Activated naive CD4-positive, alpha-beta T cell treated with Interleukin-2 at 50 U/mL for 16 hours (primary cell): Measurements from ENCODE around the gene LAMB4.

Experiments
- DNase-seq: peaks from one replicate; pipeline ENCODE4 v3.0.0-alpha.2; 2020

LAMB4 gene

DNA sequence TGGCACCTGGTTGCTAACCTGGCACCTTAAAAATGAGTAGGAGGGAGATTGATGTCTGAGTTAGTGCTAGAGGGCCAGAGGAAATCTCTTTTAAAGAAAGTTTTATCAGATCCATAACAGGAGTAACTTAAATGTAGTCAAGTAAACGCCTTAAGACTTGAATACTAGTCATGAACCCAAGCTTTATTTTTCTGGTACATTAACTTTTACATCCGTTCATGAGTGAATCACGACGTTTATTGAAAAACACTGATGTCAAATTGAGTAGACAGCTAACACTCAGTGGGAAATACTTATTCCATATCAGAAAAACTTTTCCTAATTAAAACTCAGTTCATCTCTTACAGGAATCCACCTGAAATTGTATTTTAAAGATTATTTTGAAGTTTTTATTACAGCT lies 120.3 kb downstream of the LAMB4 start:
- no peak for DNase-seq

DNA sequence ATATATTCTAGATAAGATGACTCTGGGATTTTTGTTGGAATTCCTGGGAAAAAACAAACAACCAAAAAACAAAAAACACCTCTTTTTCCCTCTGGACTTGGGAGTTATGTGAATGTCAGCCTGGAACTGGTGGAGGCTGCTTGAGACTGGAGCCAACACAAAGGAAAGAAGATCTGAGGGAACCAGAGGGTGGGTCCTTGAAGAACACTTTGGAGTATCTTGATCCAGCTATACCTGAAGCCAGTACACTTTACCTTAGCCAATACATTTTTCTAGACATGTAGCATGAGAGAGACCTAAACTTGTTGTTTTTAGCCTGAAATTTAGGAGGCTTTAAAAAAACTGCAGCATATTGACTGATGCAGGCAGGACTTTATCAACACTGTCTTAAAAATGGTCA lies 121.3 kb downstream of the LAMB4 start:
- no peak for DNase-seq

DNA sequence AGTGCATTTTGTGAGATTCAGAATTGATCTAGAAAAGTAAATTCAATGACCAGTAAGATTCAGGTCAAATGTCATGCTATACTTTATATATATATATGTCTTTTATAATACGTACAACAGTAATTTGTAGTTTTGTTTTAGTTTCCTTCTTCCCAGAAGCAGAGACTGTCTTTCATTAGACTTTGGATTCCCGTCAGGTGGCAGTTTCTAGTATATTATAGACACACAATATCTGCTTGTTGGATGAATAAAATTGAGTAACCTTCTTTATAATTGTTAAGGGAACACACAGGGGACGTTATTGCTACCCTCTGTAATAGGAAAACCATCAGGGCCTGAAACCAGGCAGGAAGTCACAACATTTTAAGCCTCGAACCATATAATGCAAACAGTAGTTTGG lies 121.9 kb downstream of the LAMB4 start:
- DNase-seq, result no peak

DNA sequence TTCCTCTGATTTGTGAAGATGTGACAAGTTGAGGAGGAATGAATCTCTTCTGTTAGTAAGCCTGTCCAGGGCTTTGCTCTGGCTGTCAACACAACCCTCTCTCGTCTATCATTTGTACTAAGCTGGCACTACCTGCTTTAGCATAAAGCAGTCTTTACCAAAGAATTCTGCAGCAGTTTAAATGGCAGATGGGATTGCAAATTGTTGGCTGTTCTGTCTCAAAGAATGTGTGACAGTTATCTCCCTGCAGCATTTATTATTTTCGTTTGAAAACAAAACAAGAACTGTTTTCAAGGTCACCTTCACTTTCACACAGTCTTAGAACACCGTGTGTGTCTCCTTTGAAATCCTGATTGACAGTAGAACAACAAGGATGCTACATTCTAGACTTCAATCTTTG lies 122.4 kb downstream of the LAMB4 start:
- no peak for DNase-seq

DNA sequence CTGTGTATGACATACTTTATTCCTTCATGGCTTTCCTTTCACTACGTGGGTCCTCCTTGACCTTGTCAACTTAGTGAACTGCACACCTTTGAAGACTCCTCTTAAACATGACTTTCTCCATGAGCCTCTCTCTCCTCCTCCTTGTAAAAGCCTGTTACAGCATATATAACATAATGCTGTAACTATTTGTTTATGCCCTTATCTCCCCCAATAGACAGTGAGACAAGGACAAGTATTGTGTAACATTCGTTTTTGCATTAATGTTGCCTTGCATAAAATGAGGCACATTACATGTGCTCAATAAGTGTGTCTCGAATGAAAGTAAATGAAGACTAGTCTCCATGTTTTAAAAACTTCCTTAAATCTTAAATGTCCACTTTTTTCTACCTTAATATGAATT lies 122.9 kb downstream of the LAMB4 start:
- no peak for DNase-seq

DNA sequence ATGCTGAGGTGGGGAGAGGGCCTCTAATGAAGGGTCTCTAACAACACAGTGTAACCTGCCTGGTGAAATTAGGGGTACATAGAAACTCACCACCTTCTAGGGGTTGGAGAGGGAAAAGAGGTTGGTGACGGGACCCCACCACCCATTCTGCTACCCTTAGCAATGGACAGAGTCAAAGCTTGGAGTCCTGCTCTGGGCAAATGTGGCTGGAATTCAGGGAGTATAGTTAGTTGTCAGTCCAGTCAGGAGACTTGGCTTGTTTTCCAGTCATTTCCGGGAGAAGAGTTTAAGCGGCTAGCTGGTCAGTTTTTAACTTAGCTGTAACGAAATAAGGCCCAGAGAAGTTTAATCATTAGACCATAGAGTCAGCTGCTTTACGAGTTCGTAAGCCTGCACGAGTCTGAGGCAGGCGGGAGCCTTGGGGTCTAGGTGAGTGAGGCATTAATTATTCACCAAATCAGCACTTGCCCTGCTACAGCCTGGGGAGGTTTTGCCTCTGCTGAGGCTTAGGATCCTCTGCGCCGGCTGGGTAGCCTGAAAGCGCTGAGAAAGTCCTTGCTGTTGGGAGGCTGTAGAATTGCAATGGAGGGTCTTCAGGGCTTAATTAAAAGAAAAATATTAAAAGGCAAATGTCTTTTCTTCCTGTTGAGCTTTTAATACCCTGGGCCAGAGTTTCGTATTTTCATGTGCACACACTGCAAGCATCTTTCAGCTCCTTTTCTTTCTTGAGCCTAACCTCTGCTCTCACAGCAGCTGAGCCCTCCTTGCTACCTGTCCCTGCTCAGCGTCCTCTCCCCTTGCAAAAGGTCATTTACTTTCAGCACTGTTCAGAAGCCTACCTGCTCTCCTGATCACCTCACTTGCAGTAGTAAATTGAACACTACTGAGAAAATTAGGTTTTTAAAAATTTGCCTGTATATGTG lies 125.7 kb downstream of the LAMB4 start:
- DNase-seq, result no peak

DNA sequence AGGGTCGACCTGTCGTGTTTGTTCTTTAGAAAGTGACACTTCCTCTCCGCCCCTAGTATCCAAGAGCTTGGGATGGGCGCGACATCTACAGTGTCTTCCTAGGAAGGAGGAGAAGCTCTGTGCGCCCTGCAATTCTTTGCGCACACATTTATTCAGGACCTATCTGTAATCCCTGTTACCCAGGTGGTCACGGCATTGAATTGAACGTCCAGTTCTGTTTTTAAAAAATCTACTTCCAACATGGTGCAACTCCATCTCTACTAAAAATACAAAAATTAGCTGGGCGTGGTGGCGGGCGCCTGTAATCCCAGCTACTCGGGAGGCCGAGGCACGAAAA lies 126.6 kb downstream of the LAMB4 start:
- no peak for DNase-seq

DNA sequence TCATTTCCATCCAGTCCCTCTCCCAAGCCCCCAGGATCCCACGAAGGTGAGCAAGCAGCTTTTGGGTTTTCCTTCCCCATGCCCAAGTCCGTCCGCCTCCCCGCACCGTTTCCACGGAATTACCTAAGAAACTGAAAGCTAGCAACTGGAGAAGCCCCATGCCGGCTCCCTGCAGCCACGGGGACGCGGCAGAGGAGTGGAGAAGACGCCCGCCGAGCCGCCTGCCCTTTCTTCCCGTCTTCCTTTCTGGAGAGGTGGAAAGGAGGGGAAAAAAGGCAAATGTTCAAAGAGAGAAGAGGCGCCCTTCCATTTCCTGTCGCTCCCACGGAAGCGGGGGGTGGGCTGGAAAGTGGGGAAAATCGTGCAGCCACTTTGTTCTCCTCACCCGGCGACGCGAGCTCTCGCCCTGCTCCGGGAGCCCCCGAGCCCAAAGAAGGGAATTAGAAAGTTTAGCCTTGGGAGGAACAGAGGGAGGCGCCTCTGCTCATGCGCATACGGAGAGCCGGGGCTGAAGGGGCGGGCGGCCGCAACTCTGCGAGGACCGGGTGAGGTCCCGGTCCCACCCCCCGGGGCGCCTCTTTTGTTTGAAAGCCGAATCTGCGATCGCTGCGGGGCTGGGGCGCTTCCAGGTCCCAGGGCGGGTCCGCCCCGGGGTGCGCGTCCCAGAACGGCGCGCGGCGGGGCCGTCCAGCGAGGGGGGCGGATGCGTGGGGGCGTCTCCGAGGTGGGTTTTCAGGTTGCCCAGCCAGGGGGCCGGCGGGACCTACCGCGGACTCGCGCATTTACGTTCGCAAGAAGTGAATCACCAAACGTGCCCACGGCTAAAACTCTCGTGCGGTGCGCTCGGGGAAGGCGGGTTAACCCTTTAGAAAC lies 127.2 kb downstream of the LAMB4 start, which contains the start of gene LAMB1:
Gene LAMB1 (minus strand): TSS at position 436 of the 873 bp plus-strand sequence. CDS start 276 bp downstream, at position 160.
- DNase-seq, result no peak

DNA sequence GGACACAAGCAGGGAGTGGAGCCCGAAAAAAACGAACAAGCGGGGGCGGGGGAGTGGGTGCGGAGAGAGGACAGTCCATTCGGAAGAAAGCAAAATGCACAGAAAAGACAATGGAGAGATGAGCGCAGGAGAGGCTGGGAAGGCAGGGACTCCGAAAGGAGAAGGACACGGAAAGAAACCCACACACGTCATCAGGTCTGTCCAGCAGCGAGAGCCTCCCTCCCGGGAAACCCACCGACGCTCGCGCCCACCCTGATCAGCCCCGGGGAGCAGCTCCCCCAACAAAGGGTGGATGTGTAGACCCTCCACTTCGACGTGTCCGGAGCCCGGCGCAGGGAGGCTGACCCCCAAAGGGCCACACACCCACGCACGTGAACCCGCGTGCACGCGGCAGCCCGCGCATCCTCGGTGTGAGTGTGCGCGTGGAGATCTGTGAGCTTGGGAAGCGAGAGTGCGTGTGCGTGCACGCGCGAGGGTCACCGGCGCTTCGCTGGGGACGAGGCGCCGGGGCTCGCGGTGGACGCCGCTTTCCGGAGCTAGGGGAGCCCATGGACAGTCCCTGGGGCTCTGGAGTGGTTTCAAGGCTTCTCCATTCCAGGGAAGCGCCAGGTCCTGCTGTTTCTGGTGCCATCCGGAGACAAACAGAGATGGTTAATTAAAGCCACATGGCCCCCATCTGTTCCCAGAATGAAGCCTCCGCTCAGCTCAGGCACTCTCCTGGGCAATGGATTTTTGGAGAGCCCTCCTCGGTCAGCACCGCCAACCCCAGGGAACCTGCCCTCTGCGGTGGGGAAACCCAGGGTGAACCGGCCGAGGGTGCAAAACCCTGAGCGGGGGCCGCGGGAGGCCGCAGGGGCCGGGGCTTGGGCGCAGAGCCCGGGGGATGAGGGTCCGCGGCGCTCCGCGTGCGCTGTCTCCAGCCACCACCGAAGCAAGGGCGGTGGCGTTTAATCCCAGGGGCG lies 128.1 kb downstream of the LAMB4 start:
- no peak for DNase-seq

DNA sequence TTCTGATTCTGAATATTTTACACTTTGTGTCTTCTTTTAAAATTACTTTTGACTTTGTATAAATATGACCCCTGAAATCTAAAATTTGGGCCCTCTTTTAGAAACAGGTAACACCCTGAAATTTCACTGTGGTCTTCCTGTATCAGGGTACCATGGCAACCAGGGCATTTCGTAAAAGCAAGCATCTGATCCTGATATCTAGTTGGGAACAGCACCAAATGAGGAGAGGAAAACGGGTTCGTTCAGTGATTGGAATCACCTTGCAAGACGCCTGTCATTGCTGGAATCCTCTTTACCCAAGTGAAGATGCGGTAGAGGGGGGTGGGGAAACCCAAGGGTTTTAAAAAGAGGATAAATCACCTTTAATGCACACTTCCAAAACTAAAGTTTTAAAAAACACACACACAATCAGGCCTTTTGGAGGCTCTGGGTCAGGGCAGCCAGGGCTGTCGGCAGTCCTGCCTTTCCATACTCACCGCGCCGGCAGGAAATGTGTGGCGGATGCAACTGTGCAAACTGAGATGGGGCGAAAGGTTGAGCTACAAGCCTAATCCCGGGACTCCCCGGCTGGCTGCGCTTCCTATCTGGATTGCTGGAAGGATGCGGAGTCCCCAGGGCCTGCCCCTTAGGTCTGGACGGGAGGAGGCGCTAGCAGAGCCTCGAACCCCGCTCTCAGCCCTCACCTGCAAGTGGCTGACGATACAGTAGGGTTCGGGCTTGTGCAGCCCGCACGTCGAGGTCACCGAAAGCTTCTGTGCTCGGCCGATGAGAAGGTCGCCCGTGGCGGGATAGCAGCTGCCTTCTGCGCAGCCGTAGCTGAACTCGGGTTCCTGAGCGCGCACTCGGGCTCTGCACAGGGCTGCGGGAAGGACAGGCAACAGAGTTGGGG lies 129.0 kb downstream of the LAMB4 start:
- no peak for DNase-seq

DNA sequence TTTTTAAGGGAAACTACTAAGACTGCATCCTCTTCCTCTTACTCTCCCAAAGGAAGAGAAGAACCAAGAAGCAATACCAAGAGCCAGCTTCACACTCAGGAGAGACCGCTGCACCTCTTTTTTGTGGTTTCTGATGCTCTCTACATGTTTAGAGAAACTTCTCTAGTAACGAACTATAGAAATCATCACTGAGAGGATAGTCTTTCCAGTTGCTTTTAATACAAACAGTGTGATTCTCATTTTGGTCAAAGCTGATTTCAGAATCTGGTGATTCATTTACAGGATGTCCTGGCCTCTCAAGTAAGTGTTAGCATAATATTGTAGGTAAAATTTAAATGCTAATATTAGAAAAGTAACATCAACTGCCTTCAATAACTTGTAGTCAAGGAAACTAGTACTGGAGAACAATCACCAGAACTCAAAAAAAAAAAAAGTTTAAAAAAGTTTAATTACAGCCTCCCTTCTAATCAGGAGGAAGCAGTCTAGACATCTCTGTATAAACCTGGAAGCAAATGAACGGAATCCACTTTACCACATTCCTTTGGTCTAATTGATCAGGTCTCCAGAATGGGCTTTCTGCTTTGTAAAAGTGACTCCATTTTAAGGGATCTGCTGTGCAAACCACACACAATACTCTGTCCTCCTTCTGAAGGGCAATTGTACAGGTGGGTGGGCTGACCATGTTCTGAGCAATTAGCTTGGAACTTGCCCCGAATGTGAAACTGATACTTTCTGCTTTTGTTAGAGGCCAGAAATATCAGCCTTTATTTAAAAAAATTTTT lies 130.2 kb downstream of the LAMB4 start:
- no peak for DNase-seq

DNA sequence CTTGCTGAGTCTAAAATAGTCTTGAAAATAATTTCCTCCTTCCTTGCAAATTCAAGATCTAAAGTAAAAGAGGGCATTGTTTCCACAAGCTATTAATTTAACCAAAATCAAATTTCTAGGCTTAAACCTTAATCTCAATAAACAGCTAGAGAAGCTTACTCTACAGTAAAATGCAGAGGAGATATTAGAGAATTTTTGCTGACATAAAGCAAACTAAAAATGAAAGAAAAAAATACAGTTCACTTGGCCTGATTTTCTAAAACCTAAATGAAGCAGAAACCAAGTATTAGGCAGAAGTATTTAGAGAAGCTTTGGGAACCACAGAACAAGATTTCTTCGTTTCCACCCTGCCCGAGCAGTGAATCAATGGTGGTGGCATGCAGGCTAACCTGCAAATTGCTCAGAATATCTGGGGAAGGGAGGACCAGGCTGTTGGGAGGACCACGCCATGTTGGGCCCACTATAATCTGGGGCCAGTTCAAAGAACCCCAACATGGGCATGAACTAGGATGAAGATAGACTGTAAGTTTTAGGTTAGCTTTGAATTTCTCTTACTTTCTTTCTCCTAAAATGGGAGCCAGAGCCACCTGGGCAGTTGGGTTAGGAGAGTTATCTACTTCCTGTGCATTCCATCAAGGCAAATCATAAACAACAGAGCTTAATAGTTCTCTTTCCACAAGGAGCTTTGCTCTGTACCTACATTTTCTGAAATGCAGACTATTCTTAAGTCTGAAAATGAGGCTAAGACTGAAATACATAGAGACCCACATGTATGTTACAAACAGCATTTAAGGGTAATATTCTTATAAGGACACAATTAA lies 131.3 kb downstream of the LAMB4 start:
- DNase-seq, result no peak

DNA sequence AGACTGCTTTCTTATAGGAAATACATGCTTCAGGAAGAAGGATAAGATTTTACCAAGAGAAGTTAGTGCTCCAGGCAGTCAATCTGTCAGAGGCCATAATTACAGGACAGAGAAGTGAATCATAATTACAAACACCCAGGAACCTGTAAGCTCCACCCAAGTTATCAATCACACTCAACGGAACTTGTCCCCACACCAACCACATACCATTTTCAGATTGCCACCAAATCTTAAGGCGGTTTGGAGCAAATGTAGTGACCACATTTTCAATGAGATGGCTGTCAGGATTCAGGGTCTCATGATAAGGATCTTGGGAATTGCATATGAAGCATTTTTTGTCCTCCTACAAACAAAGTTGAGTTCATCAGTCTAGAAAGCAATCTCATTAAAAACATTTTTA lies 132.0 kb downstream of the LAMB4 start:
- DNase-seq, result no peak

DNA sequence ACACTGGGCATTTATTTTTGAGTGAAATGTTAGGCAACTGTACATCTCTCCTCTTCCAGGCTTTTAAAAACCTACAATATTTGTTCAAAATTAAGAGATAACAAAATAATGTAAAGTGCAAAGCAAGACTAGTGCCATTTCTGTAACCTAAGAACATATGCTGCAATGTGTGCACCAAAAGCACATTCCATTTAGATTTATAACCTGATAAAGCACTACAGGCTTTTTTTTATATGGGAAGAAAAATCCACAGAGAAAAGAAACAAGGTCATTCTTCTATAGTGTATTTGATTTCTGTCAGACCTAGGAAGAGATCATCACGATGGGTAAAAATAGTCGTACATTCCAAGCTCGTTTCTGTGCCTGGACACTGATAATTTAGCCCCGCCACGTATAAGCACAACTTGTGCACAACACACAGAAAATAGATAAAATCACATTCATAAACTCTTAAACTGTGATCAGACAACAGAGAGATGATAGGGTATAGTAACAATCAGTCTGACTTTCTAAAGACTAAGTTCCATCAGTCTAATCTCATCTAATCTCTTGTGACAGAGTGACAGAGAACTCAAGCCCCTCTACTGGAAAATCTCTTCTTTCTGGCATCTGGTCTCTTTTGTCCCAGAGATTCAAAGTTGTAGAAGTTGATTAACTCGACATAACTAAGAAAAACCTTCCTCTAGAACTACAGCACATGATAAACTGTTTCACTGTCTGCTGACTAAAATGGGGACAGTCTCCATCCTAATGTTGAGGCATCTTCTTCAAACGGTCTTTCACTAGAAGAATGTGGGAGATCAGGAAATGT lies 133.9 kb downstream of the LAMB4 start:
- no peak for DNase-seq

DNA sequence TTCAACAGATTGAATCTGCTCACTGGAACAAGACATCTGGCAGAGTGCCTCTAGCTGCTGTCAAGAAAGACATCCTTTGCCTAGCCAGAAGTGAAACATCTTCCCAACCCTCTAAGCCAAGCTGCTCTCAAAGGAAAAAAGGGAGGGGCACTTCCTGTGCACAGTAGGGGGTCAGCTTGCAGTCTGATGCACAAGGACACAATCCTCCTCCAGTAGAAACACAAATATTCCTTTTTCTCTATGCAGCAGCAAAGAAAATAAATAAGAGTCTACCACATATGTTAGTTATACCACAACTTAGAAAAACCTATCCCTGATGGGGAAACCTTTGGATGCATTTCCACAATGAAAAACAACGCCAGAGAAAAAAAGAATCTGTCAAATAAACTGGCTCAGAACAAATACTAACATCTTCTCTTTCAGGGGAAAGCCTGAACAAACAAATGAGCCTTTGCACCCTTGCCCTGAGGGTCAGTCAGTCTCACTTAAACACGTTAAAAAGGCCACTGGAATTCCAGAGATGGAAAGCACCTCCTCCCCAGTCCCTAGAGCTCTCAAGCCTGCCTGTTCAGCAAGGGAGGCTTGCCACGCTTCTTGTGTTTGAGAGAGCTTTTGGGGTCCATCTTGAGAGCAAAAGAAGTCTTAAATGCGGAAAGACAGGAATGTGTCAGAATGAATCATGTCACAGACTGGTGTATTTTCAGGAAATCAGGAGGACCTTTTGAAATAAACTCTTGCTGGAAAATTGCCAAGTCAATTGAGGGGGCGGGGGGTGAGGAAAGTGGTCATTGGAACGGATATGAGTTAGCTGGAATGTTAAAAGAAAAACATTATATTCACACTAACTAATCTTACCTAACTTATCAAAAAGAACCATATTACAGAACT lies 134.7 kb downstream of the LAMB4 start:
- DNase-seq, result no peak

DNA sequence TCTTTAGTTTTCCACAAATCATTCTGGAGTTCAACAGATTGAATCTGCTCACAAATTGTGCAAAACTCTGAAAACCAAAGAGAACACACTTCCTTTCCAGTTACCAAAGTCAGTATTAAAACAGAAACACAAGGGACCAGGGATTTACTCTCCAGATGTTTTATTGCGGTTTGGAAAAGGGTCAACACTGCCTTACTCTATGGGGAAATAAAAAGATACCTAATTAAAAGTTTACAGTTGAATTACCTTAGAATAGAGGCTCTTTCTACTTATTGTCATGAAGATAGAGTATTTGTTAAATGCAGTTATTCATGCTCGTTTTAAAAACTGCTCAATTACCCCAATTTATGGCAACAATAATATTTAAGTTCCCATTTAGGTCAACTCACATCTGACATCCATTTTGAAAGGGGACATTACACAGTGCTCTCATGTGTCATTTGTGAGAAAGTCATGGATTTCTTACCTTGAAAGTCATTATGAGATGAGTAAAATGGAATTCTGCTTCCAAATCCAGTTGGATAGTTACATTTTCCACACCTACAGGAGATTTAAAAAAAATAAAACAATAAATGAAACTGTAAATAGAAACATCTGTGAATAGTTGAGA lies 135.6 kb downstream of the LAMB4 start:
- DNase-seq, result no peak

DNA sequence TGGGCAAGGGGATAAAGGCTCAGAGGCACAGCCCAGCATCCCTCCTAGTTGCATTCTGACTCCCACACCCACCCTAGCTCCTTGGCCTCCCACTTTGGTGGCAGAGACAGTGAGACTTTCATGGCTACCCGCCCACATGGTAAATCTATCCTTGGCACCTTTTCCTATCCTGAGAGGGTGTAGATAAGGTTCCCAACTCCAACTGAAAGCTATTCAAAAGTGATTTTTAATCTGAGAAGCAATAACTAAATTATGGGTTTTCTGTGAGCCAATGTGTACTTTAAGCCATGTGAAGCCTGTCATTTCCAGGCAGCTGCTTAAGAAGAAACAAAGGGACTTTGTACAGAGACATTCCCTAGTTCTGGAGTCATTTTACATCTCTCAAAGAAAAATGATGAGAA lies 136.3 kb downstream of the LAMB4 start:
- DNase-seq, result no peak
